Measurements from ENCODE around the gene PXDN.
"Not testable (repeated sequence)": the region's sequence is repeated elsewhere in the genome, so short reads cannot be mapped to it uniquely, and the experiment has no call there.

The PXDN gene

GRCh38 chr2:1742681-1743395 lies 1.5 kb downstream of the PXDN start:
- DNase-seq (ENCODE audit: low read depth in 2 of 2) = no peak

GRCh38 chr2:1742301-1742680 lies 2.0 kb downstream of the PXDN start:
- DNase-seq (ENCODE audit: low read depth in 2 of 2) = no peak

GRCh38 chr2:1741851-1742250 lies 2.5 kb downstream of the PXDN start:
- DNase-seq (ENCODE audit: low read depth in 2 of 2) = no peak

- DNase-seq (ENCODE audit: low read depth in 2 of 2) = no peak
Measured at GRCh38 chr2:1740716-1741589, 3.4 kb downstream of the PXDN start.

- DNase-seq (ENCODE audit: low read depth in 2 of 2) = no peak
Measured at GRCh38 chr2:1739961-1740715, 4.2 kb downstream of the PXDN start.

- no peak for DNase-seq (ENCODE audit: low read depth in 2 of 2)
Measured at GRCh38 chr2:1739322-1739957, 4.9 kb downstream of the PXDN start.

- no peak for DNase-seq (ENCODE audit: low read depth in 2 of 2)
Measured at GRCh38 chr2:1738646-1739302, 5.5 kb downstream of the PXDN start.

GRCh38 chr2:1738163-1738562 lies 6.2 kb downstream of the PXDN start:
- no peak for DNase-seq (ENCODE audit: low read depth in 2 of 2)

GRCh38 chr2:1736997-1737480 lies 7.3 kb downstream of the PXDN start:
- no peak for DNase-seq (ENCODE audit: low read depth in 2 of 2)

GRCh38 chr2:1736045-1736444 lies 8.3 kb downstream of the PXDN start:
- no peak for DNase-seq (ENCODE audit: low read depth in 2 of 2)

GRCh38 chr2:1733298-1733697 lies 11.0 kb downstream of the PXDN start:
- DNase-seq (ENCODE audit: low read depth in 2 of 2) = not testable (repeated sequence)

- DNase-seq (ENCODE audit: low read depth in 2 of 2) = no peak
Measured at GRCh38 chr2:1731963-1732768, 12.1 kb downstream of the PXDN start.

- no peak for DNase-seq (ENCODE audit: low read depth in 2 of 2)
Measured at GRCh38 chr2:1731447-1731962, 12.8 kb downstream of the PXDN start.

GRCh38 chr2:1730015-1730927 lies 14.0 kb downstream of the PXDN start:
- DNase-seq (ENCODE audit: low read depth in 2 of 2) = no peak

- no peak for DNase-seq (ENCODE audit: low read depth in 2 of 2)
Measured at GRCh38 chr2:1729242-1729641, 15.1 kb downstream of the PXDN start.

- no peak for DNase-seq (ENCODE audit: low read depth in 2 of 2)
Measured at GRCh38 chr2:1728821-1729220, 15.5 kb downstream of the PXDN start.

GRCh38 chr2:1727796-1728474 lies 16.4 kb downstream of the PXDN start:
- DNase-seq (ENCODE audit: low read depth in 2 of 2) = no peak

GRCh38 chr2:1727101-1727771 lies 17.1 kb downstream of the PXDN start:
- no peak for DNase-seq (ENCODE audit: low read depth in 2 of 2)
